Common myeloid progenitor, CD34-positive (primary cell): ENCODE measurements around the gene ANTXR2.

Experiments used
- CTCF ChIA-PET: fragments of 350-600 bp; sonication (Branson Sonifier 250); formaldehyde crosslinking; loops from one replicate; lab custom pipeline; 2021; ENCODE audit warnings: antibody characterized with exemption; lab: Charles Lee
- POLR2A ChIA-PET: fragments of 350-600 bp; sonication (Branson Sonifier 250); formaldehyde crosslinking; loops from one replicate; lab custom pipeline; 2021; ENCODE audit warnings: antibody characterized with exemption; lab: Charles Lee
- DNase-seq, 3 donors: peaks; one replicate each; pipeline versions ENCODE4 v3.0.0 to v3.0.0-alpha.2; 2013
- H3K27ac ChIP-seq, 2 experiments: 1 replicate in 1 of 2; 2 replicates in 1 of 2; pipeline ENCODE4 v1.7.0; 2013; ENCODE audit warnings: inconsistent platforms in 2 of 2, low read length in 2 of 2, mild to moderate bottlenecking in 2 of 2, low read depth in 1 of 2, moderate library complexity in 1 of 2; ENCODE audit not compliant: severe bottlenecking in 2 of 2, insufficient read depth in 1 of 2, poor library complexity in 1 of 2
- H3K27me3 ChIP-seq, 5 experiments: replicated peaks in 2 of 5; 1 replicate in 3 of 5; 2 replicates in 2 of 5; pipeline versions ENCODE4 v1.6.1 to v1.7.0; 2013; ENCODE audit warnings: low read length in 4 of 5, mild to moderate bottlenecking in 2 of 5, moderate library complexity in 2 of 5, inconsistent platforms in 1 of 5; ENCODE audit not compliant: insufficient read depth in 5 of 5, control insufficient read depth in 4 of 5
- H3K36me3 ChIP-seq, 4 experiments: 1 replicate in 2 of 4; 2 replicates in 2 of 4; pipeline versions ENCODE4 v1.6.1 to v1.7.0; 2013; ENCODE audit warnings: low read length in 3 of 4, control low read depth in 1 of 4, mild to moderate bottlenecking in 1 of 4; ENCODE audit not compliant: control insufficient read depth in 4 of 4, insufficient read depth in 4 of 4
- H3K4me1 ChIP-seq, 4 experiments: 1 replicate in 3 of 4; 2 replicates in 1 of 4; pipeline versions ENCODE4 v1.6.1 to v1.7.1; 2013; ENCODE audit warnings: low read length in 3 of 4, mild to moderate bottlenecking in 3 of 4, control low read depth in 1 of 4, inconsistent platforms in 1 of 4, moderate library complexity in 1 of 4; ENCODE audit not compliant: control insufficient read depth in 4 of 4, insufficient read depth in 4 of 4; ENCODE audit errors: control extremely low read depth in 1 of 4
- H3K4me3 ChIP-seq, 7 experiments: 1 replicate in 4 of 7; 2 replicates in 3 of 7; pipeline versions ENCODE4 v1.5.1 to v1.7.0; 2013; ENCODE audit warnings: mild to moderate bottlenecking in 7 of 7, low read length in 6 of 7, moderate library complexity in 6 of 7, inconsistent platforms in 2 of 7, low read depth in 2 of 7, control low read depth in 1 of 7; ENCODE audit not compliant: insufficient read depth in 4 of 7, control insufficient read depth in 1 of 7; ENCODE audit errors: extremely low read depth in 1 of 7
- H3K9me3 ChIP-seq, 5 experiments: 1 replicate in 4 of 5; 2 replicates in 1 of 5; pipeline versions ENCODE4 v1.6.1 to v1.7.1; 2013; ENCODE audit warnings: low read length in 4 of 5, mild to moderate bottlenecking in 2 of 5, inconsistent platforms in 1 of 5, low read depth in 1 of 5, moderate library complexity in 1 of 5; ENCODE audit not compliant: control insufficient read depth in 4 of 5, insufficient read depth in 2 of 5; ENCODE audit errors: control extremely low read depth in 1 of 5
- WGBS: methylation state at CpG from one replicate; pipeline ENCODE4 v1.1.5; 2013; ENCODE audit not compliant: insufficient coverage; 5-methylcytosine and 5-hydroxymethylcytosine counted together

ANTXR2 gene

DNA sequence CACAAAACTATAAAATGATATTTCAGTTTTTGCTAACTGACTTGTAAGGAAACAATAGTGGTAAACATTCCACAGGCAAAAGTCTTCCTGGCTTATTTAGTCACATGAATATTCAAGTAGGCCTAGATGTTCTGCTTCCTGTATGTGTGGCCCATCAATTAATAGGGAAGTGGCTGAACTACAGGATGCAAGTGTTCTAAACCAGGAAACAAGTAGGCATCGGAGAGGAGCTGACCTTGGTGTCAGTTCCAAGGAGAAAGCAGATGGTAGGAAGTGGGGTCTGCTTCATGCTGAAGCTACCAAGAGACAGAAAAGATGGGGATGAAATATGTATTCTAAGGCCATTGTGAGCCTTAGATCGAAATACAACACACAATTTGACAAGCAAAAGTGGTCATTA lies 149.7 kb downstream of the ANTXR2 start:
- 13% methylated on average over 1 of the region's 2 CpGs for WGBS
- peak; percentile 7 to 69 (median 56) for DNase-seq
- CTCF ChIA-PET: no interaction called here
- Histone ChIP-seq H3K4me3 (peak overlapping the region in 1 of 7 experiments; percentile 27), H3K4me1 (peaks cover 0 to 7% (median 1%) of the 10 kb centered on the region in 4 experiments), H3K27ac (no peak overlapping the region), H3K27me3 (no peaks in the 10 kb centered on the region), H3K9me3 (peaks cover 0 to under 1% (median 0%) of the 10 kb centered on the region in 5 experiments), H3K36me3 (peaks cover 0 to 10% (median 5%) of the 10 kb centered on the region in 4 experiments)
- POLR2A ChIA-PET: no interaction called here

DNA sequence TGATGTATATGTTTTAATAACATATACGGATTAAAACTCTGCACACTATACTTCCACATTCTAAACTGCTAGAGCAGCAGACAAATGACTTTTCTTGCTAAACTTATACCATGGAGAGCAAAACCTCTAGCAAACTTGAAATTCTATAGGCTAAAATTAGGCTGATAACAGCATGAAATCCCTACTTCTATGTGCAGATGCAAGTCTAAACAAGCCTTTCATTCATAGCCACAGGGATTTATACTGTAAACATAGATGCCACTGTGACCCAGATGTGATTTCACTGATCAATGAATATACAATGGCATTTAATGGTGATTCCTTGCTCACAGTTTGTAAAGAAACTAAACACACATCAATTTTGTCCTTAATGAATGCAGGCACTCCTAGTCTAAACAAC lies 151.0 kb downstream of the ANTXR2 start:
- H3K27me3 ChIP-seq: no peaks in the 10 kb centered on the region
- no peak overlapping the region for H3K4me3 ChIP-seq
- no CpG with 5 or more reads among the region's 1 CpG for WGBS
- DNase-seq: no peak
- peaks cover 0 to 2% (median 0%) of the 10 kb centered on the region in 5 experiments for H3K9me3 ChIP-seq
- peaks cover 0 to 7% (median 1%) of the 10 kb centered on the region in 4 experiments for H3K4me1 ChIP-seq
- H3K36me3 ChIP-seq: peaks cover 0 to 4% (median 2%) of the 10 kb centered on the region in 4 experiments
- POLR2A ChIA-PET: no interaction called here
- H3K27ac ChIP-seq: no peak overlapping the region
- CTCF ChIA-PET: no interaction called here

DNA sequence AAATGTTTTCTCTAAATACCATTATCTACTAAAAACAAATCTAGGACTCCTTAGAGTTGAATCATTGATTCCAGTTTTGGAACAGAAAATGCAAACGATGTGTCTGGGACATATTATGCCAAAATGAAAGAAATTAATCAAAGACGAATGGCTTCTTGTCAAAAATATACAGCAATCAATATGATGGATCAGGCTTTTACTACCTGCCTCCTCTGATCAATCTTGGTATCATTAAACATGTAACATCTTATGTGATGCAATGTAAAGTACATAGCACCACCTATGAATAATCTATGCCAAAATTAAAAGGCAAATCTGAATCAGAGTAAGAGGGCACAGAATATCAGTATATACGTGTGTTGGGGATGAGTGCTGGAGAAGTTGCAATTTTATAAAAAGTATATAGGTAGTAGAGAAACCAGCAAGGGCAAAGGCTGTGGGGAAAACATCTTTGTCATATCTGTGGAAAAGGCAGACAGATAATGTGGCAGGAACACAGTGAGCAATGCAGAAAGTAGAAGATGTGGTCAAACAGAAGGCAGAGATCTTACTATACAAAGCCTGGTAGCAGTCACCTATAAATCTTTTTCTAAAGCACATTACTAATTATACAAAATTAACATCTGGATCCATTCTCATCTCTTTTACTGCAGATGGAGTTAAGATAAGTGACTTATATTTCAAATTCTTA lies 152.7 kb downstream of the ANTXR2 start:
- 100% methylated on average over 2 of the region's 3 CpGs for WGBS
- Histone ChIP-seq H3K4me1 (peaks cover 0 to 7% (median 1%) of the 10 kb centered on the region in 4 experiments), H3K36me3 (peaks cover 0 to 4% (median 2%) of the 10 kb centered on the region in 4 experiments), H3K4me3 (no peak overlapping the region), H3K27me3 (no peaks in the 10 kb centered on the region), H3K9me3 (peaks cover 0 to 2% (median 0%) of the 10 kb centered on the region in 5 experiments), H3K27ac (no peak overlapping the region)
- DNase-seq: peak in 2 of 3 donors; percentile 18 to 33
- ChIA-PET CTCF (no interaction called here), POLR2A (no interaction called here)

DNA sequence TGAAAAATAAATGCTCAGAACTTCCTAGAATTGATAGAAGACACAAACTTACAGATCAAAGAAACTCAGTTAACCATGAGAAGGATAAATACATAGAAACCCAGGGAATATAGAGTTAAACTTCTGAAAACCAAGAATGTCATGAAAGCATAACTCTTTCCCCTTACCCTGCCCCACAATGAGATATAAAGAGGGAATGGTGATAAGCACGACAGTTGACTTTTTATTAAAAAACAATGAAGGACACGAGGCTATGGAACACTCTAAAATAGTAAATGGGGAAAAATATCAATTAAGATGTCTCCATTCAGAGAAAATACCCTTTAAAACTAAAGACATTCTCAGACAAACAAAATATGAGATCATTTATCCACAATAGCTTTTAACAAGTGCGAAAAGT lies 154.7 kb downstream of the ANTXR2 start:
- Histone ChIP-seq H3K4me1 (peaks cover 0 to 5% (median 2%) of the 10 kb centered on the region in 4 experiments), H3K27ac (no peak overlapping the region), H3K9me3 (peaks cover 0 to 2% (median 0%) of the 10 kb centered on the region in 5 experiments), H3K4me3 (no peak overlapping the region), H3K36me3 (peaks cover 0 to 4% (median 2%) of the 10 kb centered on the region in 4 experiments), H3K27me3 (no peaks in the 10 kb centered on the region)
- ChIA-PET POLR2A (no interaction called here), CTCF (no interaction called here)
- DNase-seq: no peak
- WGBS: no CpG with 5 or more reads among the region's 3 CpGs

DNA sequence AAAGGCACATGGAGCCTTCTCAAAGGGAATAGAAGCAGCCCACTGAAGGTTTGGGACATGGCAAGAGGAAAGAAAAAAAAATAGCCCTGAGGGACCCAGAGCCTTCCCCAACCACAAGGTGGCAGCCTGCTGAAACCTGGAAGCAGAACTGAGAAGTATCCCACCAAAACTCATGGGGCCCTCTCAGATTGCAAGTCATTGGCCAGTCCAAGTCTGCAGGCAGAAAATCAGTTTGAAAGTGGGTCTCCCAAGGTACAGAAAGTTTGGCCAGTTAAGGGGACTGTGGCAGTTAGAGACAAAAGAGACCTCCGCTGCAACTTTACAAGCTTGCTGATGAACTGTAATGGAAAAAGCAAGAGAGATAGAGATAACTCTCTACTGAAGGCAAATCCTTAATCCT lies 155.8 kb downstream of the ANTXR2 start:
- no peak overlapping the region for H3K27ac ChIP-seq
- ChIA-PET CTCF (no interaction called here), POLR2A (no interaction called here)
- H3K36me3 ChIP-seq: peaks cover 0 to 4% (median 2%) of the 10 kb centered on the region in 4 experiments
- H3K9me3 ChIP-seq: peaks cover 0 to 2% (median 0%) of the 10 kb centered on the region in 5 experiments
- peaks cover 0 to 6% (median 2%) of the 10 kb centered on the region in 4 experiments for H3K4me1 ChIP-seq
- H3K27me3 ChIP-seq: no peaks in the 10 kb centered on the region
- WGBS: no CpG with 5 or more reads among the region's 1 CpG
- no peak overlapping the region for H3K4me3 ChIP-seq
- DNase-seq: peak; percentile 58 to 75 (median 72)

DNA sequence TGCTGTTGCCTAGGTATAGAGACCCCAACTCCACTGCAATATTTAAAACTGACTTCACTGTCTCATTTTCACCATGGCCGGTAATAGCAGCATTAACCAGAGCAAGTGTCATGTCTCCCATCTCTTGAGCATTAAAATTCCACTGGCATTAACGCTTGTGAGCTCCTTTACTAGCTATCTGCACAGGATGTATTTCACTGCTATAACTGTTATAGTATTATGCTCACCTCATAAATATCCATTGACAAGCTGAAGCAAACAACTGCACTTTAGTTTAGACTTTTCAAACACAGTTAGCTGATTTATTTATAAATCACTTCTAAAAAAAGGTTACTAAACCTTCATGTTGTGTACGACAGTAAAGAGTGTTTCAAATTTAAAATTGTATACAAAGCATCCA lies 157.8 kb downstream of the ANTXR2 start:
- ChIA-PET POLR2A (no interaction called here), CTCF (no interaction called here)
- Histone ChIP-seq H3K4me1 (peaks cover 0 to 6% (median 2%) of the 10 kb centered on the region in 4 experiments), H3K27me3 (no peaks in the 10 kb centered on the region), H3K36me3 (peaks cover 0 to 10% (median 1%) of the 10 kb centered on the region in 4 experiments), H3K27ac (no peak overlapping the region), H3K9me3 (peaks cover 0 to 2% (median 0%) of the 10 kb centered on the region in 5 experiments), H3K4me3 (no peak overlapping the region)
- 100% methylated on average over 1 of the region's 3 CpGs for WGBS
- DNase-seq: no peak

DNA sequence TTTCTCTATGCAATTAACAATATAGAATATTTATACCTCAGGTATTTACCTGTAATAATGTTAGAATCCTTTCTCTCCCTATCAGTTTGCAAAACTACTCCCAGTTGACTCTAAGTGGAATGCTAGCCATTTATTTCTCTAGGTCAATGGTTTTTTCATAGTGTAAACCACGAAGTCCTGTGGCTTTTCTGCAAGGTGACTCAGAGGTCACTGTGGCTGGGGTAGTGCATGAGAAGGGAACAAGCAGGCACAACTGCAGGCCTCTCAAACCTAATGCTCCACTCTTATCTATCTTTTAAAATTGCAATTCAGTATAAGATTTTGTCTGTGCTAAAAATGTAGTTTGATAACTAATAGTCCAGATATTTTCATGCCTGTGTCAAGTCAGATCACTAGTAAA lies 159.4 kb downstream of the ANTXR2 start:
- DNase-seq: peak in 2 of 3 donors; percentile 14 to 21
- ChIA-PET CTCF (no interaction called here), POLR2A (no interaction called here)
- Histone ChIP-seq H3K9me3 (peaks cover 0 to 2% (median 0%) of the 10 kb centered on the region in 5 experiments), H3K36me3 (peaks cover 0 to 8% (median 0%) of the 10 kb centered on the region in 4 experiments), H3K27ac (no peak overlapping the region), H3K4me1 (peaks cover 0 to 6% (median 2%) of the 10 kb centered on the region in 4 experiments), H3K27me3 (no peaks in the 10 kb centered on the region), H3K4me3 (no peak overlapping the region)
- WGBS: no CpG with 5 or more reads among the region's 1 CpG
